SK-N-DZ (cell line): ENCODE data around the gene SGMS1.

Source experiments
- DNase-seq: peaks from one replicate; pipeline ENCODE4 v3.0.0-alpha.2; 2015; ENCODE audit warnings: low spot score

The SGMS1 gene

GRCh38 chr10:50613150-50613549 is 10.6 kb downstream of the SGMS1 start:
- DNase-seq = no peak

GRCh38 chr10:50610368-50610767 is 13.4 kb downstream of the SGMS1 start:
- DNase-seq = no peak

GRCh38 chr10:50607356-50607925 is 16.3 kb downstream of the SGMS1 start:
- DNase-seq = no peak

GRCh38 chr10:50605951-50606270 is 17.8 kb downstream of the SGMS1 start:
- no peak for DNase-seq

- DNase-seq = no peak
Measured at GRCh38 chr10:50605269-50605950, 18.3 kb downstream of the SGMS1 start.

GRCh38 chr10:50604809-50605208 is 18.9 kb downstream of the SGMS1 start:
- DNase-seq = no peak

- no peak for DNase-seq
Measured at GRCh38 chr10:50604049-50604640, 19.6 kb downstream of the SGMS1 start.

GRCh38 chr10:50603151-50603850 is 20.5 kb downstream of the SGMS1 start:
- DNase-seq = no peak

- no peak for DNase-seq
Measured at GRCh38 chr10:50601974-50602373, 21.8 kb downstream of the SGMS1 start.

GRCh38 chr10:50600831-50601477 is 22.8 kb downstream of the SGMS1 start:
- no peak for DNase-seq

GRCh38 chr10:50600286-50600685 is 23.5 kb downstream of the SGMS1 start:
- no peak for DNase-seq

- no peak for DNase-seq
Measured at GRCh38 chr10:50596897-50597296, 26.9 kb downstream of the SGMS1 start.

GRCh38 chr10:50596456-50596855 is 27.3 kb downstream of the SGMS1 start:
- no peak for DNase-seq

GRCh38 chr10:50595785-50596184 is 28.0 kb downstream of the SGMS1 start:
- no peak for DNase-seq

- no peak for DNase-seq
Measured at GRCh38 chr10:50593523-50594376, 30.0 kb downstream of the SGMS1 start.

GRCh38 chr10:50592961-50593418 is 30.8 kb downstream of the SGMS1 start:
- DNase-seq = no peak

GRCh38 chr10:50590935-50591334 is 32.8 kb downstream of the SGMS1 start:
- DNase-seq = no peak

GRCh38 chr10:50586740-50587088 is 37.0 kb downstream of the SGMS1 start:
- no peak for DNase-seq

- DNase-seq = no peak
Measured at GRCh38 chr10:50585921-50586739, 37.6 kb downstream of the SGMS1 start.
